Adrenal gland (tissue), 12 donors: ENCODE measurements around the gene DOCK1. TPM values are rescaled to one million over a fixed set of nuclear protein-coding genes. Genes with fewer than 3 reads are reported as not detected.

Source experiments
- DNase-seq, 7 donors: peaks; one replicate each; pipeline ENCODE4 v3.0.0-alpha.2; 2019 to 2020
- H3K27ac ChIP-seq, 5 donors: fragments of 200-600 bp; sonication (generic) in 4 of 5; 1 replicate in 3 of 5; 2 replicates in 2 of 5; pipeline versions ENCODE4 v1.5.1 to v1.8.0; 2016 to 2020; ENCODE audit warnings: mild to moderate bottlenecking in 1 of 5
- H3K27me3 ChIP-seq: fragments of 200-600 bp; 2 replicates; pipeline ENCODE4 v1.8.0; 2021
- H3K36me3 ChIP-seq, 2 donors: fragments of 200-600 bp; replicated peaks in 1 of 2; 1 replicate in 1 of 2; 2 replicates in 1 of 2; pipeline versions ENCODE4 v1.5.1 to v1.8.0; 2018 to 2022
- H3K4me1 ChIP-seq, 2 donors: fragments of 200-600 bp; replicated peaks in 1 of 2; 1 replicate in 1 of 2; 2 replicates in 1 of 2; pipeline versions ENCODE4 v1.5.1 to v1.8.0; 2018 to 2021
- H3K4me3 ChIP-seq, 4 donors: fragments of 200-600 bp; sonication (generic) in 3 of 4; one replicate each; pipeline ENCODE4 v1.5.1; 2016 to 2018
- H3K9me3 ChIP-seq, 3 donors: fragments of 200-600 bp; sonication (generic) in 1 of 3; replicated peaks in 1 of 3; 1 replicate in 2 of 3; 2 replicates in 1 of 3; pipeline versions ENCODE4 v1.5.1 to v1.8.0; 2016 to 2021
- CTCF ChIP-seq, 6 experiments: fragments of 450-650 bp in 4 of 6; fragments of 200-600 bp in 2 of 6; sonication (generic) in 1 of 6; IDR thresholded peaks; 1 replicate in 5 of 6; 2 replicates in 1 of 6; pipeline versions ENCODE4 v1.5.1 to v1.8.0; 2016 to 2021; ENCODE audit warnings: antibody characterized with exemption in 6 of 6, mild to moderate bottlenecking in 2 of 6, moderate library complexity in 1 of 6
- POLR2A ChIP-seq, 2 donors: fragments of 450-650 bp; IDR thresholded peaks; one replicate each; pipeline ENCODE4 v1.6.1; 2017; ENCODE audit warnings: antibody characterized with exemption in 2 of 2, mild to moderate bottlenecking in 2 of 2, moderate library complexity in 1 of 2
- WGBS, 4 donors: extraction: QIAGEN DNeasy Blood & Tissue Kit in 2 of 4; methylation state at CpG; one replicate each; pipeline versions ENCODE4 v1.1.5 to v1.1.7; 2013 to 2017; 5-methylcytosine and 5-hydroxymethylcytosine counted together
- intact Hi-C, 2 donors: fragments of 100-400 bp; cut with DNase I; formaldehyde crosslinking; loops; one replicate each; pipeline versions ENCODE4 v1.14.1 to v1.15.0; 2022 to 2023
- polyA plus RNA-seq, 3 donors: library from polyadenylated mRNA; stranded (reverse); fragments of 200-250 nt in 2 of 3; fragments of 350-450 nt in 1 of 3; fragmentation: Illumina TruSeq in 1 of 3; extraction: RNeasy Lipid Tissue Mini Kit (QIAGEN cat#74804) in 1 of 3; gene quantifications; one replicate each; pipeline ENCODE4 v1.2.3, GENCODE V29; 2013 to 2014
- total RNA-seq, 9 donors: library from RNA; depleted of rRNA in 4 of 9; stranded (reverse); fragments of >200 nt in 4 of 9; fragments of 120-200 nt in 1 of 9; fragmentation: NEBNext Ultra II Directional in 1 of 9; extraction: Animal tissue kit (Norgen Biotek cat#: 25700) in 1 of 9; gene quantifications; one replicate each; pipeline versions ENCODE4 v1.1.0 to v1.2.4, GENCODE V29; 2013 to 2023
- donor health status: healthy with polysubstance abuse.
- donor health status: Bipolar disorder and iron deficiency.
- donor health status: DM: yes; HTN: yes; CAD: no.
- donor health status: DM: no; HTN: no; CAD: no.
- donor health status: DM: no; HTN: no; CAD: no.
- donor health status: DM: yes; HTN: yes; CAD: no.

DOCK1 gene
- total and polyA plus RNA-seq, 12 donors = 8.1 to 30.4 (median 21.6) TPM

GRCh38 chr10:127420138-127420684 lies 515.0 kb downstream of the DOCK1 start:
- Histone ChIP-seq H3K27me3 (no peaks in the 10 kb centered on the region), H3K4me3 (no peak overlapping the region), H3K27ac (no peak overlapping the region), H3K4me1 (peaks cover 10 to 22% of the 10 kb centered on the region in 2 donors), H3K9me3 (no peaks in the 10 kb centered on the region), H3K36me3 (no peaks in the 10 kb centered on the region)
- 93 to 96% (median 95%) methylated on average over 8 to 10 of the region's 10 CpGs for WGBS, 4 donors
- TF ChIP-seq POLR2A (IDR thresholded peaks at IDR 0.05) (no peak), CTCF (IDR thresholded peaks at IDR 0.05) (no peak)
- no peak for DNase-seq
- intact Hi-C loops = no loop called here

- WGBS, 4 donors = 82 to 96% (median 95%) methylated on average over 3 to 8 of the region's 8 CpGs
- Histone ChIP-seq H3K4me1 (peaks cover 0 to 9% of the 10 kb centered on the region in 2 donors), H3K4me3 (no peak overlapping the region), H3K27me3 (no peaks in the 10 kb centered on the region), H3K27ac (no peak overlapping the region), H3K36me3 (peaks cover 0 to 6% of the 10 kb centered on the region in 2 donors), H3K9me3 (no peaks in the 10 kb centered on the region)
- intact Hi-C loops = no loop called here
- no peak for TF ChIP-seq POLR2A (IDR thresholded peaks at IDR 0.05)
- TF ChIP-seq CTCF (IDR thresholded peaks at IDR 0.05) = no peak
- no peak for DNase-seq
Observed at GRCh38 chr10:127423218-127423915, 518.1 kb downstream of the DOCK1 start.

- no peak for DNase-seq
- no peak overlapping the region for H3K27ac ChIP-seq
- no peak overlapping the region for H3K4me3 ChIP-seq
- intact Hi-C loops = no loop called here
- peaks cover 0 to 6% of the 10 kb centered on the region in 2 donors for H3K36me3 ChIP-seq
- no peaks in the 10 kb centered on the region for H3K27me3 ChIP-seq
- no peaks in the 10 kb centered on the region for H3K4me1 ChIP-seq
- no peaks in the 10 kb centered on the region for H3K9me3 ChIP-seq
- TF ChIP-seq CTCF (IDR thresholded peaks at IDR 0.05) (no peak), POLR2A (IDR thresholded peaks at IDR 0.05) (no peak)
- WGBS, 4 donors = 68 to 81% (median 79%) methylated on average over 11 to 12 of the region's 12 CpGs
Observed at GRCh38 chr10:127424594-127425264, 519.5 kb downstream of the DOCK1 start.

- Histone ChIP-seq H3K4me1 (no peaks in the 10 kb centered on the region), H3K4me3 (no peak overlapping the region), H3K9me3 (no peaks in the 10 kb centered on the region), H3K36me3 (peaks cover 0 to 6% of the 10 kb centered on the region in 2 donors), H3K27me3 (no peaks in the 10 kb centered on the region), H3K27ac (no peak overlapping the region)
- intact Hi-C loops = no loop called here
- TF ChIP-seq POLR2A (IDR thresholded peaks at IDR 0.05) (no peak), CTCF (IDR thresholded peaks at IDR 0.05) (no peak)
- WGBS, 4 donors = 90 to 100% (median 93%) methylated on average over 1 to 4 of the region's 4 CpGs
- DNase-seq = no peak
Observed at GRCh38 chr10:127426746-127427145, 521.5 kb downstream of the DOCK1 start.
